Measurements from ENCODE around the gene KRTAP10-1. TPM values are rescaled to one million over a fixed set of nuclear protein-coding genes. Genes with fewer than 3 reads are reported as not detected.

Gene KRTAP10-1
- total RNA-seq, 2 experiments from 2014 or later = not detected

GRCh38 chr21:44519346-44520325, 20.4 kb downstream of the KRTAP10-1 start:
- Mint-ChIP-seq H3K4me3 (no peak overlapping the region), H3K27me3 (ENCODE audit: low read depth) (no peaks in the 10 kb centered on the region), H3K36me3 (ENCODE audit: low read depth) (no peaks in the 10 kb centered on the region), H3K27ac (no peak overlapping the region), H3K4me1 (ENCODE audit: low read depth) (no peaks in the 10 kb centered on the region), H3K9me3 (no peaks in the 10 kb centered on the region)
- CTCF ChIA-PET = interaction anchor here (0.6 to 1.3 kb wide), 2 partner anchors 9 to 274 kb away, joined by 3 read pairs; no protein-coding TSS in a partner anchor
- no peak for DNase-seq
- intact Hi-C loops (cut with micrococcal nuclease) = no loop called here

DNA sequence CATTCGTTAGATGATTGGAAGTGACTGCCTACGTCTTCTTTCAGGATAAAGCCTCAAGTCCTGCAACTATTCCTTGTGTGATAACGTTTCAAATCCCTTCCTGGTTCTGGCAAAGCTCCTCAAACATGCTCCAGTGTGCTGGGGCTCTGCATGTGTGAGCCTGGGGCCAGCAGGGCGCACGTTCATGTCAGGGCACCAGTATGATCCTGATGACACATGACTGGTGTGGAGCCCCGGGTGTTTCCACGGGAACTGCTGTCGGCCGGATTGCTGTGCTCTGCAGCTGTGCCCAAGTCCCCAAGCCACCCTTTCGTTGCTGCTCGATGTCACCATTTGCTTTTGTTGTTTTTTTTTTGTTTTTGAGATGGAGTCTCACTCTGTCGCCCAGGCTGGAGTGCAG, 21.3 kb downstream of the KRTAP10-1 start:
- H3K27me3 Mint-ChIP-seq (ENCODE audit: low read depth) = no peaks in the 10 kb centered on the region
- no peaks in the 10 kb centered on the region for H3K4me1 Mint-ChIP-seq (ENCODE audit: low read depth)
- DNase-seq = no peak
- no peak overlapping the region for H3K4me3 Mint-ChIP-seq
- H3K36me3 Mint-ChIP-seq (ENCODE audit: low read depth) = no peaks in the 10 kb centered on the region
- H3K9me3 Mint-ChIP-seq = no peaks in the 10 kb centered on the region
- CTCF ChIA-PET = interaction anchor here (1.1 to 1.3 kb wide), 2 partner anchors 8 to 275 kb away, joined by 3 read pairs; no protein-coding TSS in a partner anchor
- no peak overlapping the region for H3K27ac Mint-ChIP-seq
- intact Hi-C loops (cut with micrococcal nuclease) = no loop called here

DNA sequence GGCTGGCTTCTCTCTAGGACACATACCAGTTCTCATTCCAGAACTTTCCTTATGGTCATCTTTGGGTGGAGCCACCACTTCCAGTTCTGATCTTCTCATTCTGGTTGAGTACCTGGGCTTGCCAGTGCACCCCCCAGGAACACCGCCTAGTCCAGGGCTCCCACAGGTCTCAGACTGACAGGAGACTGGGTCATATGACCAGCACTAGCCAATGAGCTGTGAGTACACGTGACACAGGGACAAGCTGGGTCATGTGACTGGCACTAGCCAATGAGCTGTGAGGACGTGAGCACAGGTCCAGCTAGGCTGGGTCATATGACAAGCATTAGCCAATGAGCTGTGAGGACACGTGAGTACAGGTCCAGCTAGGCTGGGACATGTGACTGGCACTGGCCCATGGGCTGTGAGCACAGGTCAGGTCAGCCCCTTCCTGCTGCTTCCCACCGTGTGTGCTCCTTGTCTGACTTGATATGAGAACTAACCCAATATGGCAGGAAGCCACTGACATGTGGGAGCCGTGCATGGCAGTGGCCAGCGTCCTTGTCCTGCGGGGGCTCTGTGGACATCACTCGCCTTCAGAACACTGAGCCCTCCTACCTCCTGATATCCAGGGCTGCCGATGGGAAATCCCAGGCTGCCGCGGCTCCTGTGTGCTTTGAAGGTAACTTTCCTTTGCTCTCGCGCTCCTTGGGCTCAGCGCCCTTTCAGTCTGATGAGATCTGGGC, 22.7 kb downstream of the KRTAP10-1 start:
- Mint-ChIP-seq H3K27me3 (ENCODE audit: low read depth) (no peaks in the 10 kb centered on the region), H3K9me3 (no peaks in the 10 kb centered on the region), H3K4me1 (ENCODE audit: low read depth) (no peaks in the 10 kb centered on the region), H3K27ac (no peak overlapping the region), H3K4me3 (no peak overlapping the region), H3K36me3 (ENCODE audit: low read depth) (no peaks in the 10 kb centered on the region)
- CTCF ChIA-PET = interaction anchor here (1.1 kb wide), 1 partner anchor 276 kb away, joined by 3 read pairs; no protein-coding TSS in a partner anchor
- peak; percentile 15 for DNase-seq
- intact Hi-C loops (cut with micrococcal nuclease) = no loop called here

DNA sequence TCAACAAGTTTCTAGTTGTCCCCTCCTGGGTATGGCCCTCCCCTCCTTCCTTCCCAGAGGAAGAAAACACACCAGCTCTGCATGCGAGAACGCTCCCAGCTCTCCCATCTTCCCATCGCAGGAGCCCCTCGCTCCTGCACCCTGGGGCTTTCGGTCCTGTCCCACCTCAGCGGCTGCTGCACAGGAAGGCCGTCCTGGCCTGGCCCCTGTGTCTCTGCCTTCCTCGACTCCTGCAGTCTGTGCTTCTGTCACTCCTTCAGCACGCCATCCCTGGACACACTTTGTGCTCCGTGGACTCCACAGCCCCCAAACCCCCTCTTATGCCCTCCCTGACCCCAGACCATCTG, 23.2 kb downstream of the KRTAP10-1 start:
- CTCF ChIA-PET = no interaction called here
- intact Hi-C loops (cut with micrococcal nuclease) = no loop called here

DNA sequence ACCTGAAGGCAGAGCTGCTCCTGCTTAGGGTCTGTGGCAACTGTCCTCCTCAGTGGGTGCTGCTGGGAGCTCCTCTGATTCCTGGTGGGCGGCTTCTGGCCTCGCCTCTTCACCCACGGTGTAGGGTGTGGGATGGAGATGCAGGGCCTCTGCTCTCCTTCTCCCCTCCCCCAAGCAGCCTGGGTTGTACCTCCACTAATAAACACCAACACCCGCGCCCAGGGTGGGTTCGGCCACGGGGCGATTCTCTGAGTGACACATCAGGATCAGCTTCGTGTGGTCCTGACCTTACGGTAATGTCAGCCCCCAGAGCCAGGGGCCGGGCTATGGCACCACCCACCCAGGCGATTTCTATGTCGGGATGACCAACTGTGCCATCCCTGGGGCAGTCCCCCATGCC, 23.7 kb downstream of the KRTAP10-1 start:
- Mint-ChIP-seq H3K27ac (no peak overlapping the region), H3K27me3 (ENCODE audit: low read depth) (no peaks in the 10 kb centered on the region), H3K4me1 (ENCODE audit: low read depth) (no peaks in the 10 kb centered on the region), H3K4me3 (no peak overlapping the region), H3K36me3 (ENCODE audit: low read depth) (no peaks in the 10 kb centered on the region), H3K9me3 (no peaks in the 10 kb centered on the region)
- DNase-seq = no peak
- CTCF ChIA-PET = no interaction called here
- intact Hi-C loops (cut with micrococcal nuclease) = no loop called here

More for the DNA sequence above, 23.2 kb downstream of the KRTAP10-1 start:
- Mint-ChIP-seq H3K36me3 (ENCODE audit: low read depth) (no peaks in the 10 kb centered on the region), H3K4me3 (no peak overlapping the region), H3K9me3 (no peaks in the 10 kb centered on the region), H3K27me3 (ENCODE audit: low read depth) (no peaks in the 10 kb centered on the region), H3K4me1 (ENCODE audit: low read depth) (no peaks in the 10 kb centered on the region), H3K27ac (no peak overlapping the region)
- DNase-seq = no peak

DNA sequence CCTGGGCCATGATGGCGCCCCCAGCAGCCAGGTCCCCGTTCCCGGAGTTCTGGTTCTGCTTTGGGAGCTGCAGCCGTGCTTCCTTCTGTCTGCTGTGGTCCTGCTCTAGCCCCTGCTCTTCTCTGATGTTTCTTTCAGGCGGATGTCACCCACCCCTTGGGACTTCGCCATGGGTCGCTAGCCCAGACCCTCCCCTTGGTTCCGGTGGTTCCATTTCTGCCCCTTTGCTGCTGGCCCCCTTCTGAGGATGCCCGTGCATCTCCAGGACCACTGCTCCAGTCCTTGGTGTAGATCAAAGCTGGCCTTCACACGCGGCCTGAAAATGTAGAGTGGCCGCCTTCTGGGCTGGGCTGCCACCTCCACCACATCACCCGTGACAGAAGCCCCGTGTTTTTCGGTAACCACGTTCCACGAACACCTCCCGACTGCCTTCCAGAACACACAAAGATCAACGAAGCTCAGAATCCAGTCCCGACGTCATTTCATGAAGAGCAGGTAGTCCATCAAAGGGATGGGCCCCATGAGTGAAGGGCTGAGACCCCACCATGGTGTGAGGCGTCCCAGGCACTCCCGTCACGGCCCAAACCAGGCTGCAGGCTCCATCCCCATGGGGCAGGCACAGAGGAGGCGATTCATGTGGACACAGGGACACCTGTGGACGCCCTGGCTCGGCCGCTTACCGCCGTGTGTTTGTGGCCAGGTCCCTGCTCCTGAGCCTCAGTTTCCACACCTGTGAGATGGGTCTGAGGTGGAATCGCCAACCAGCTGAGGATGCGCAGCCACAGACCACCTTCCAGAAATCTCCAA, 24.4 kb downstream of the KRTAP10-1 start:
- Mint-ChIP-seq H3K4me3 (no peak overlapping the region), H3K36me3 (ENCODE audit: low read depth) (no peaks in the 10 kb centered on the region), H3K27ac (no peak overlapping the region), H3K4me1 (ENCODE audit: low read depth) (peaks cover 3% of the 10 kb centered on the region), H3K9me3 (no peaks in the 10 kb centered on the region), H3K27me3 (ENCODE audit: low read depth) (no peaks in the 10 kb centered on the region)
- CTCF ChIA-PET = no interaction called here
- no peak for DNase-seq
- intact Hi-C loops (cut with micrococcal nuclease) = no loop called here

DNA sequence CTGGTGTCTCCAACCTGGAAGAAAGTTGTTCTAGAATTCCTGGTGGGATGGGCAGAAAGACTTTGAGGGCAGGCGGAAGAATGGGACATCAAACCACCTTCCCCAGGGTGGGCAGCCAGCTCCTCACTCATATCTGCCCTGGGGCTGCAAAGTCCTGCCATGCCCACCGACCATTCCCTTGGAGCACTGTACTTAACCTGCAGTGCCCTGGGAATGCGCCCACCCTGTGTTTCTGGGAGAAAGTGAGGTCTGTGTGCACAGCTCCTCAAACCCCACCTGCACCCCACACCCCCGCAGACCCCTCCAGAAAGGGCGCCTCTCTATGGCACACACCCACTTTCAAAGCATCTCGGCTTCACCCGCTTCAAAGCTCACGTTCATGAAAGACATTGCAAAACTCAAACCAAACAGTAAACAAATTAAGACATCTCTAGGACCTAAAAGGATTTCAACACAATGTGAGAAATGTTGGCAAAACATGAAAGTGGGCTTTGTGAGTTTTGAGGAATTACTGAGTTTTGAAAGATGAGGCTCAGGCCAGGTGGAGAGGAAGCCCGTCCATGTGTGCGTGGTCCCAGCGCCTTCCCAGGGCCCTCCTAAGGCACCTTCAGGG, 25.1 kb downstream of the KRTAP10-1 start:
- no peak for DNase-seq
- H3K27ac Mint-ChIP-seq = no peak overlapping the region
- CTCF ChIA-PET = interaction anchor here (1.4 to 2.2 kb wide), 2 partner anchors 228 to 279 kb away, joined by 6 to 8 read pairs; no protein-coding TSS in a partner anchor
- H3K4me1 Mint-ChIP-seq (ENCODE audit: low read depth) = peaks cover 5% of the 10 kb centered on the region
- H3K36me3 Mint-ChIP-seq (ENCODE audit: low read depth) = no peaks in the 10 kb centered on the region
- no peaks in the 10 kb centered on the region for H3K27me3 Mint-ChIP-seq (ENCODE audit: low read depth)
- H3K4me3 Mint-ChIP-seq = no peak overlapping the region
- intact Hi-C loops (cut with micrococcal nuclease) = loop anchor here (5.0 kb wide), 2 partner anchors 362 to 417 kb away; no protein-coding TSS in a partner anchor
- H3K9me3 Mint-ChIP-seq = no peaks in the 10 kb centered on the region

GRCh38 chr21:44514218-44514520, 25.8 kb downstream of the KRTAP10-1 start:
- Mint-ChIP-seq H3K4me1 (ENCODE audit: low read depth) (peaks cover 5% of the 10 kb centered on the region), H3K27ac (no peak overlapping the region), H3K36me3 (ENCODE audit: low read depth) (no peaks in the 10 kb centered on the region), H3K4me3 (no peak overlapping the region), H3K27me3 (ENCODE audit: low read depth) (no peaks in the 10 kb centered on the region), H3K9me3 (no peaks in the 10 kb centered on the region)
- CTCF ChIA-PET = interaction anchor here (1.4 to 2.2 kb wide), 2 partner anchors 229 to 279 kb away, joined by 6 to 8 read pairs; no protein-coding TSS in a partner anchor
- intact Hi-C loops (cut with micrococcal nuclease) = loop anchor here (5.0 kb wide), 2 partner anchors 363 to 418 kb away; no protein-coding TSS in a partner anchor
- DNase-seq = no peak

GRCh38 chr21:44513389-44514217, 26.4 kb downstream of the KRTAP10-1 start:
- no peaks in the 10 kb centered on the region for H3K27me3 Mint-ChIP-seq (ENCODE audit: low read depth)
- no peak for DNase-seq
- no peaks in the 10 kb centered on the region for H3K36me3 Mint-ChIP-seq (ENCODE audit: low read depth)
- no peaks in the 10 kb centered on the region for H3K9me3 Mint-ChIP-seq
- no peak overlapping the region for H3K27ac Mint-ChIP-seq
- CTCF ChIA-PET = interaction anchor here (1.4 to 2.2 kb wide), 2 partner anchors 229 to 280 kb away, joined by 6 to 8 read pairs; no protein-coding TSS in a partner anchor
- H3K4me3 Mint-ChIP-seq = no peak overlapping the region
- H3K4me1 Mint-ChIP-seq (ENCODE audit: low read depth) = peaks cover 5% of the 10 kb centered on the region
- intact Hi-C loops (cut with micrococcal nuclease) = loop anchor here (5.0 kb wide), 2 partner anchors 364 to 419 kb away; no protein-coding TSS in a partner anchor

DNA sequence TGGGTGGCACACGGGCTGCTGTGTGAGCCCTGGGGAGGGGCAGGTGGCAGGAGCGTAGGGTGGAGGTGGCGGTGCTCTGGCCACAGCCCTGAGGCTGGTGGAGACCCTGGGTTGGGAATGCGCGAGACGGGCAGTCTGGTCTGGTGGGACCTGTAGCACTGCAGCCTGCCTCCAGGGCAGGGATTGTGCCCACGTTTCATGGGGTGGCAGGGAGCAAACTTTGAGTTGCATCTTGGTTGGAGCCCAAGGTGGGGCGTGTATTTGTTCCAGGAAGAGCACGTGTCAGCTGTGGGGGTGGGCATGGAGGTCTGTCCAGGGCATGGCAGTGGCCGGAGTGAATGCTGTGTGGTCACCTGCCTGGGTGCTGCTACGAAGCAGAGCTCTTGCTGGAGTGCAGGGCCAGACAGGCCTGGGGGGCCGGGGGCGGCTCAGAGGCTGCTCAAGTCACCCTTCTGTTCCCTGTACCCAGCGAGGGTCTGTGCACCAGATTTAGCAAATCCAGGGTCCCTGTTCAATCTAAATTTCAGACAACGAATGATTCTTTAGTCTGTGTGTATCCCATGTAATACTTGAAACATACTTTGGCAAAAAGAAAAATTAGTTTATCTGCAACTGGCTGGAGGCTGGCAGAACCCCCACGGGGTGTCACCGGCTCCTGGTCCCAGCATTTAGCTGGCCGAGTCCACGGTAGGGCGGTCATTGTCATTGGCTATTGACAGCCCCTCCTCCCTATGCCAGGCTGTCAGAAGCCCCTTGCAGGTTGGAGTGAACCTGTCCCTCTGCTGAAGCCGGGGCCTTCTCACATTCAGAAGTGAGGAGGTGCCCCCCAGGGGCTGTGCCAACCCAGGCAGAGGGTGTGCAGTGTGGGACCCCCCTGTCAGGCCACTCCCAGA, 27.3 kb downstream of the KRTAP10-1 start:
- no peaks in the 10 kb centered on the region for H3K9me3 Mint-ChIP-seq
- intact Hi-C loops (cut with micrococcal nuclease) = loop anchor here (5.0 kb wide), 2 partner anchors 365 to 420 kb away; no protein-coding TSS in a partner anchor
- no peaks in the 10 kb centered on the region for H3K27me3 Mint-ChIP-seq (ENCODE audit: low read depth)
- DNase-seq = no peak
- H3K4me3 Mint-ChIP-seq = no peak overlapping the region
- peaks cover 5% of the 10 kb centered on the region for H3K4me1 Mint-ChIP-seq (ENCODE audit: low read depth)
- no peak overlapping the region for H3K27ac Mint-ChIP-seq
- CTCF ChIA-PET = interaction anchor here (2.2 to 2.7 kb wide), 2 partner anchors 230 to 281 kb away, joined by 8 to 27 read pairs; no protein-coding TSS in a partner anchor
- H3K36me3 Mint-ChIP-seq (ENCODE audit: low read depth) = no peaks in the 10 kb centered on the region
